ENCODE results near the gene PPM1J.
"Not testable (repeated sequence)": the region's sequence is repeated elsewhere in the genome, so short reads cannot be mapped to it uniquely, and the experiment has no call there.

DNA sequence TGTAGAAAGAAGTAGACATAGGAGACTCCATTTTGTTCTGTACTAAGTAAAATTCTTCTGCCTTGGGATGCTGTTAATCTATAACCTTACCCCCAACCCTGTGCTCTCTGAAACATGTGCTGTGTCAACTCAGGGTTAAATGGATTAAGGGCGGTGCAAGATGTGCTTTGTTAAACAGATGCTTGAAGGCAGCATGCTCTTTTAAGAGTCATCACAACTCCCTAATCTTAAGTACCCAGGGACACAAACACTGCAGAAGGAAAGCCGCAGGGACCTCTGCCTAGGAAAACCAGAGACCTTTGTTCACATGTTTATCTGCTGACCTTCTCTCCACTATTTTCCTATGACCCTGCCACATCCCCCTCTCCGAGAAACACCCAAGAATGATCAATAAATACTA is 13.9 kb upstream of the PPM1J start:
- TF ChIP-seq, protein P1, sequence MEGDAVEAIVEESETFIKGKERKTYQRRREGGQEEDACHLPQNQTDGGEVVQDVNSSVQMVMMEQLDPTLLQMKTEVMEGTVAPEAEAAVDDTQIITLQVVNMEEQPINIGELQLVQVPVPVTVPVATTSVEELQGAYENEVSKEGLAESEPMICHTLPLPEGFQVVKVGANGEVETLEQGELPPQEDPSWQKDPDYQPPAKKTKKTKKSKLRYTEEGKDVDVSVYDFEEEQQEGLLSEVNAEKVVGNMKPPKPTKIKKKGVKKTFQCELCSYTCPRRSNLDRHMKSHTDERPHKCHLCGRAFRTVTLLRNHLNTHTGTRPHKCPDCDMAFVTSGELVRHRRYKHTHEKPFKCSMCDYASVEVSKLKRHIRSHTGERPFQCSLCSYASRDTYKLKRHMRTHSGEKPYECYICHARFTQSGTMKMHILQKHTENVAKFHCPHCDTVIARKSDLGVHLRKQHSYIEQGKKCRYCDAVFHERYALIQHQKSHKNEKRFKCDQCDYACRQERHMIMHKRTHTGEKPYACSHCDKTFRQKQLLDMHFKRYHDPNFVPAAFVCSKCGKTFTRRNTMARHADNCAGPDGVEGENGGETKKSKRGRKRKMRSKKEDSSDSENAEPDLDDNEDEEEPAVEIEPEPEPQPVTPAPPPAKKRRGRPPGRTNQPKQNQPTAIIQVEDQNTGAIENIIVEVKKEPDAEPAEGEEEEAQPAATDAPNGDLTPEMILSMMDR (IDR thresholded peaks at IDR 0.05) = not testable (repeated sequence)
- not testable (repeated sequence) for TF ChIP-seq POLR2AphosphoS5, POLR2A, EP300 (IDR thresholded peaks at IDR 0.05)

Measured in suprapubic skin (tissue), 4 donors.